Measurements from ENCODE around the gene ATXN1.

GRCh38 chr6:16413399-16413798 lies 347.9 kb downstream of the ATXN1 start:
- TF ChIP-seq, protein P1, sequence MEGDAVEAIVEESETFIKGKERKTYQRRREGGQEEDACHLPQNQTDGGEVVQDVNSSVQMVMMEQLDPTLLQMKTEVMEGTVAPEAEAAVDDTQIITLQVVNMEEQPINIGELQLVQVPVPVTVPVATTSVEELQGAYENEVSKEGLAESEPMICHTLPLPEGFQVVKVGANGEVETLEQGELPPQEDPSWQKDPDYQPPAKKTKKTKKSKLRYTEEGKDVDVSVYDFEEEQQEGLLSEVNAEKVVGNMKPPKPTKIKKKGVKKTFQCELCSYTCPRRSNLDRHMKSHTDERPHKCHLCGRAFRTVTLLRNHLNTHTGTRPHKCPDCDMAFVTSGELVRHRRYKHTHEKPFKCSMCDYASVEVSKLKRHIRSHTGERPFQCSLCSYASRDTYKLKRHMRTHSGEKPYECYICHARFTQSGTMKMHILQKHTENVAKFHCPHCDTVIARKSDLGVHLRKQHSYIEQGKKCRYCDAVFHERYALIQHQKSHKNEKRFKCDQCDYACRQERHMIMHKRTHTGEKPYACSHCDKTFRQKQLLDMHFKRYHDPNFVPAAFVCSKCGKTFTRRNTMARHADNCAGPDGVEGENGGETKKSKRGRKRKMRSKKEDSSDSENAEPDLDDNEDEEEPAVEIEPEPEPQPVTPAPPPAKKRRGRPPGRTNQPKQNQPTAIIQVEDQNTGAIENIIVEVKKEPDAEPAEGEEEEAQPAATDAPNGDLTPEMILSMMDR (conservative IDR thresholded peaks at IDR 0.05; ENCODE audit: low read depth, low read length), result no peak
- TF ChIP-seq EZH2 (IDR thresholded peaks at IDR 0.05; ENCODE audit: low read length, unreplicated experiment) (no peak), EZH2phosphoT487 (IDR thresholded peaks at IDR 0.05; ENCODE audit: borderline replicate concordance, low read length) (no peak)

All from PC-3 (cell line).